Measurements from ENCODE around the gene GATA6.

Gene GATA6

DNA sequence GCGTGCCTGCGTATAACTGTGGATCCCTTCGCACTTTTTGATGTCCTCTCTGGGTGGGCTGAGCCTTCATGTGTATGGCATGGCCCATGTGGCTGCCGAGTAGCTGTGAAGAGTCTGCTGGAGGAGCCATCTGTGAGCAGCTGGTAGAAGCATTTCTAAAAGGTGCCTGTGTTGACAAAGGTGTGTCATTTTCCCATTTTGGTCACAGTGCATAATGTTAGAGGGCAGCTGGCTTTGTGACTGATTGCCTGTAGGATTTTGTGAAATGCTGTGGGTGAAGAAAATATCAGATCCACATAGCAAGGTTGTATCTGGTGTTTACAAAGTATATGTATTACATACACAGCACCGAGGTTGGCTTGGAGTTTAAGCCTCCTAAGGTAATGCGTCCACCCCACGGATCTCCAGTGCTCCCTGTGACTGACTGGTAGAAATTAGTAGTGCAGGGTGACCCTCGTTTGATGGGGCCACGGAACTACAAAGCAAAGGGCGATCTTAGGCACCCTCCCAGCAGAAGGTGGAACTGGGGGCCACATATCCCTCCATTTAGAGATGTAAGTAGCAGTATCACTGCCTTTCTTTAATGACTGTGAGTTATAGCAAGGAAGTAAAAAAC, 16.5 kb downstream of the GATA6 start:
- TF ChIP-seq, protein P1, sequence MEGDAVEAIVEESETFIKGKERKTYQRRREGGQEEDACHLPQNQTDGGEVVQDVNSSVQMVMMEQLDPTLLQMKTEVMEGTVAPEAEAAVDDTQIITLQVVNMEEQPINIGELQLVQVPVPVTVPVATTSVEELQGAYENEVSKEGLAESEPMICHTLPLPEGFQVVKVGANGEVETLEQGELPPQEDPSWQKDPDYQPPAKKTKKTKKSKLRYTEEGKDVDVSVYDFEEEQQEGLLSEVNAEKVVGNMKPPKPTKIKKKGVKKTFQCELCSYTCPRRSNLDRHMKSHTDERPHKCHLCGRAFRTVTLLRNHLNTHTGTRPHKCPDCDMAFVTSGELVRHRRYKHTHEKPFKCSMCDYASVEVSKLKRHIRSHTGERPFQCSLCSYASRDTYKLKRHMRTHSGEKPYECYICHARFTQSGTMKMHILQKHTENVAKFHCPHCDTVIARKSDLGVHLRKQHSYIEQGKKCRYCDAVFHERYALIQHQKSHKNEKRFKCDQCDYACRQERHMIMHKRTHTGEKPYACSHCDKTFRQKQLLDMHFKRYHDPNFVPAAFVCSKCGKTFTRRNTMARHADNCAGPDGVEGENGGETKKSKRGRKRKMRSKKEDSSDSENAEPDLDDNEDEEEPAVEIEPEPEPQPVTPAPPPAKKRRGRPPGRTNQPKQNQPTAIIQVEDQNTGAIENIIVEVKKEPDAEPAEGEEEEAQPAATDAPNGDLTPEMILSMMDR (IDR thresholded peaks at IDR 0.05), result no peak
- Histone ChIP-seq H3K9me3 (no peaks in the 10 kb centered on the region), H3K4me3 (ENCODE audit: low read depth in 1 of 2, low read length in 1 of 2) (no peak overlapping the region), H3K4me1 (ENCODE audit: control insufficient read depth in 1 of 2, insufficient read depth in 1 of 2, low read depth in 1 of 2, low read length in 1 of 2) (no peaks in the 10 kb centered on the region), H3K27ac (no peak overlapping the region), H3K27me3 (peaks cover 82% of the 10 kb centered on the region), H3K36me3 (no peaks in the 10 kb centered on the region)

DNA sequence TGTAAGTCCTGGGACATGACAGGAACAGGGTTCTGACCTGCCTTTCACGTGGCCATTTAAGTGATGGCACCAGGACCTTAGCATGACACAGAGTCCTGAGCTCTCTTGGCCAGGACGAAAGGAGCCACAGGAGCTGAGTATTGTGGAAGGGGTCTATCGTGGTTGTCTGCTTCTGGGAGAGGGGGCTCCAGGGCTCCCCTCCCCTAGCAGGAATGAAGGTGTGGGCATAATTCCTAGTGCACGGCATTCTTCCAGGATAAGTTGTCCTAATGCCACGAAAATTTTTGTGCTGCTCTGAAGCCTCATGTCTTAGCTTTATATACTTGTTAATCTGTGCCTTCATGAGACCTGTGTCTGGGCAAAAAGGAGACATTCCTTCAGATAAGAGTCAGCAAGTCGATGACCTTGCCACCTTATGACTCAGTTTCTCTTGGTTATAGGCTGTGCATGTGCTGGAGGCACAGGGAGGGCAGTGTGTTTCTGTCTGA, 17.1 kb downstream of the GATA6 start:
- no peaks in the 10 kb centered on the region for H3K36me3 ChIP-seq
- peaks cover 82% of the 10 kb centered on the region for H3K27me3 ChIP-seq
- no peaks in the 10 kb centered on the region for H3K9me3 ChIP-seq
- H3K27ac ChIP-seq, result no peak overlapping the region
- TF ChIP-seq, protein P1 (IDR thresholded peaks at IDR 0.05), result no peak
- H3K4me3 ChIP-seq (ENCODE audit: low read depth in 1 of 2, low read length in 1 of 2), result no peak overlapping the region
- no peaks in the 10 kb centered on the region for H3K4me1 ChIP-seq (ENCODE audit: control insufficient read depth in 1 of 2, insufficient read depth in 1 of 2, low read depth in 1 of 2, low read length in 1 of 2)

DNA sequence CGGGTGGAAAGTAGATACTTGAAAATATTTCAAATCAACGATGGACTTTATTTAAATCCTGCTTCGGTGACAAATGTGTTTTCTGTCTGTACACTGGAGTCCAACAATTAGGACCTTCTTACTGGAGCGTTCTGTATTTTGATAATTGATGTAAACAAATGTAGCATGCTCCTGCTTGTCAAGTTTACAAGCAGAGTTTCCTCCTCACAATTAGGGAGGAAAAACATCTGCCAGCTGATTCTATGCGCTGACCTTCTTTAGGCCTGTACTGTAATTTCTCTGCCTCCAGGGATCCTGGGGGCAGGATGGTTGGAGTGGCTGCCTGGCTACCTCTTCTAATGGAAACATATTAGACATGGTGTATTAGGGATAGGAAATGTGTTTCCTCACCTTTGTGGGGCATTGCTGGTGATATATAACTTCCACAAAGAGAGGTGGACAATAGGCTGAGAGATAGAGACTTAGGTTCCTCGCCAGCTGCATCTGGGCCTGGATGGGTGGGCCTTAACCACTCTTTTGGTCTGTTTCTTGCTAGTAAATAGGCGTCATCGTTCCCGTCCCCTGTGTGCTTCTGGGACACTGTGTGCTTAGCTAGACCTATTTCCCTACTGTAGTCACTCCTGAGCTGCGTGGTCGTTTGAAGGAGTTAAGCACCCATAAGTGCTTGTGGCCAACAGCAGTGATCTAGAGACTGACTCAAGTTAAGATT, 19.3 kb downstream of the GATA6 start:
- Histone ChIP-seq H3K9me3 (no peaks in the 10 kb centered on the region), H3K27ac (no peak overlapping the region), H3K27me3 (peaks cover 81% of the 10 kb centered on the region), H3K36me3 (no peaks in the 10 kb centered on the region), H3K4me1 (ENCODE audit: control insufficient read depth in 1 of 2, insufficient read depth in 1 of 2, low read depth in 1 of 2, low read length in 1 of 2) (no peaks in the 10 kb centered on the region), H3K4me3 (ENCODE audit: low read depth in 1 of 2, low read length in 1 of 2) (no peak overlapping the region)
- TF ChIP-seq, protein P1 (IDR thresholded peaks at IDR 0.05), result no peak

DNA sequence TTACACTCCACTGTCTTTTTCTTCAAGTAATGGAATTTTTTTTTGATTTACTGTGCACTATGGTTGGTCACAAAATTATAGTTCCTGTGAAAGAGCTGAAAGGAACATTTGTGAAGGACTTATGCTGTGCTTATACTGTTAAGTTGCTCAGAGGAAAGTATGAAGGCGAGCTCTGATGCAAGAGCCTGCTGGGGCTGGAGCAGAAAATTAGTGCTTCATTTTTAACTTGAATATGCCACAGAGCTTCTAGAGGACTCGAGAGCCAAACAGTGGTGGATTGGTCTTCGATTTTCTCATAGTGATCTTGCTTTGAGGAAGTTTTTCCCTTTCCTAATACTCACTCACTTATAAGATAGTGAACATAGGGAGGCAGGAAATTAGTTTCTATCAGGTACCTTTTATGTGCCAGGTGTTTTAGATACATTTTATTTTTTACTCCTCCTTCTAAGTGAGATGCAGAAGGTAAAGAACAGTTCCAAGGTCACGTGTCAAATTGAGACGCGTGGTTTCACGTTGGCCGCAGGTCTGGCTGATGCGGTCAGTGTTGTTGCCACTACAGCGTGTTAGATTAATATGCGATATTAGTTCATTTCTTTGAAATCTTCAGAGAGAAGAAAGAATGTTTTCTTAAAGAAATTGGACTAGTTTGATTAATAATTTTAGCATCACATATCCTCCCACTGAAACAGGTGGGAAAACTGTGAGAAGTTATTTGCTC, 20.2 kb downstream of the GATA6 start:
- Histone ChIP-seq H3K36me3 (no peaks in the 10 kb centered on the region), H3K27me3 (peaks cover 82% of the 10 kb centered on the region), H3K4me3 (ENCODE audit: low read depth in 1 of 2, low read length in 1 of 2) (no peak overlapping the region), H3K27ac (no peak overlapping the region), H3K9me3 (no peaks in the 10 kb centered on the region), H3K4me1 (ENCODE audit: control insufficient read depth in 1 of 2, insufficient read depth in 1 of 2, low read depth in 1 of 2, low read length in 1 of 2) (no peaks in the 10 kb centered on the region)
- TF ChIP-seq, protein P1 (IDR thresholded peaks at IDR 0.05), result no peak

DNA sequence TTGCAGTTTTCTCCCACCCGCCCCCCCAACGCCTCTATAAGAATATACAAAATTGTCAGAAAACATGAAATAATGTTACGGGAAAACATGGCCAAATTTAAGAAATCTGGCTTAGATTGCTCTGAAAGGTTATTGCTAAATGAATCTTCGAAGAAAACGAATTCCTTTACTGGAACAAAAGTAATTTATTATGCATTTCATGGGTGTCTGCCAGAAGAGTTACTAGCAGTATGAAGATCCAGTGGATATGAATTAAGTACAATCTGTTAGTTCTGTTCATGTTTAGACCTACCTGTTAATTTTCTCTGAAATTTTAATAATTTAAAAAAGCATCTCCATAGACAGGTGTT, 21.9 kb downstream of the GATA6 start:
- H3K4me3 ChIP-seq (ENCODE audit: low read depth in 1 of 2, low read length in 1 of 2), result no peak overlapping the region
- H3K36me3 ChIP-seq, result no peaks in the 10 kb centered on the region
- no peaks in the 10 kb centered on the region for H3K4me1 ChIP-seq (ENCODE audit: control insufficient read depth in 1 of 2, insufficient read depth in 1 of 2, low read depth in 1 of 2, low read length in 1 of 2)
- H3K27me3 ChIP-seq, result peaks cover 79% of the 10 kb centered on the region
- H3K27ac ChIP-seq, result no peak overlapping the region
- TF ChIP-seq, protein P1 (IDR thresholded peaks at IDR 0.05), result no peak
- no peaks in the 10 kb centered on the region for H3K9me3 ChIP-seq

Data from neutrophil (primary cell).